ENCODE data around the gene GOLGA6L10.
A peak's percentile ranks its signal among the peaks of the same experiment; 100 is the strongest.
"Not testable (repeated sequence)": the region's sequence is repeated elsewhere in the genome, so short reads cannot be mapped to it uniquely, and the experiment has no call there.

GOLGA6L10 gene, protein sequence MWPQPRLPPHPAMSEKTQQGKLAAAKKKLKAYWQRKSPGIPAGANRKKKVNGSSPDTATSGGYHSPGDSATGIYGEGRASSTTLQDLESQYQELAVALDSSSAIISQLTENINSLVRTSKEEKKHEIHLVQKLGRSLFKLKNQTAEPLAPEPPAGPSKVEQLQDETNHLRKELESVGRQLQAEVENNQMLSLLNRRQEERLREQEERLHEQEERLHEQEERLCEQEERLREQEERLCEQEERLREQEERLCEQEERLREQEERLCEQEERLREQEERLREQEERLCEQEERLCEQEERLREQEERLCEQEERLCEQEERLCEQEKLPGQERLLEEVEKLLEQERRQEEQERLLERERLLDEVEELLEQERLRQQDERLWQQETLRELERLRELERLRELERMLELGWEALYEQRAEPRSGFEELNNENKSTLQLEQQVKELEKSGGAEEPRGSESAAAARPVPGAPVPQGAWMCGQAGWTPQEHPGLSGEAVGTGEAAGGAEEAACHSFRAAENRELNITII

GRCh38 chr15:82349375-82349774 lies at the start of gene GOLGA6L10:
Gene GOLGA6L10 (minus strand): TSS chr15:82349475. CDS start chr15:82349375, 100 bp downstream.
- DNase-seq, result not testable (repeated sequence)

DNA sequence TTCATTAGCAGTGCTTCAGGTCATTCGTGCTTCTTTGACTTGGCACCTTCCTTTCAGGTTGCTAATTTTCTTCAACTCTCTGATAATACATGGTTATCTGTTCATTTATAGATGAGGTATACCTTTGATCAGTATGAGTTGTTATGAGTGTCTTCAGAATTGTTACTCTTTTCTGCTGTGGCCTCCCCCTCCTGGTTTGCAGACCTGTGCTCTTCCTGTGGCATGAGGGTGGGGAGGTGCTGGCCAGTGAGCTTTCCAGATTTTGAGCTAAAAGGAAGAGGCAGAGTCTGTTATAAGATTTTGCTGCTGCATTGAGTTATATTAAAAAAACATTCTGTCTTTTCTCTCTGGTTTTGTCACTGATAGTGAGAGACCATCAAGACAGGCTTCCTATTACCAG lies 49.5 kb upstream of the GOLGA6L10 start:
- no peak for DNase-seq

DNA sequence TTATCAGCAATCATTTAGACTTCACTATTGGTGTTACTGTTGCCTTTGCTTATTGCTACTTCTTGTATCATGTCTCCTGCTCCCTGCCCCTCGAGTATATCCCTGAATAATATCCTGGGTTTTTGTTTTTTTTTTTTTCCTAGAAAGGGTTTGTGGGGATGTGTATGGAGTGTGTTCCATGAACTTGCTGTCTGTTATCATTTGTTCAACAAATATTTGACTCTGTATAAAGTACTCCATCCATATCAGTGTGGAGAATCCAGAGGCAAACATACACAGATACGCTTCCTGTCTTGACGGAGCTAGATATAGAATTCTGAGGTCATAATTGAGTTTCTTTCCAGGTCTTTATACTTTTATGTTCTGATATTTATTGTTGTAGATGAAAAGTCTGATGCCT lies 48.5 kb upstream of the GOLGA6L10 start:
- DNase-seq, result no peak

DNA sequence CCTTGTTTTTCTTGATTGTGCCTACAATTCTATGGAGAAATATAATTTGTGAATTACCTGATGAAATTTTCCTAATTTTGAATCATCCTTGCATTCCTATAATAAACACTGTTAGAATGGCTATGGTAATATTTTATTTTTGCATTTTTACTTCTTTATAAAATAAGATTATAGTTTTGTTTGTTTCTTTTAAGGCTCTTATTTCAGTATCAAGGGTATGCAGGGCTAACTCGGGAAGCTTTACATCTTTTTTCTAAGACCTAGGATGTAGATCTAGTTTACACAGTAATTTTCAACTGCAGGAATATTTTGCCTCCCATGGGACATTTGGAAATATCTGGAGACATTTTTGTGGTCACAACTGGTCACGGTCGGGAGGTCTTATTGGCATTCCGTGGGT lies 46.5 kb upstream of the GOLGA6L10 start:
- DNase-seq, result not testable (repeated sequence)

- DNase-seq, result no peak
Measured at GRCh38 chr15:82393671-82394070, 44.4 kb upstream of the GOLGA6L10 start.

- DNase-seq, result not testable (repeated sequence)
Measured at GRCh38 chr15:82392077-82392476, 42.8 kb upstream of the GOLGA6L10 start.

- not testable (repeated sequence) for DNase-seq
Measured at GRCh38 chr15:82390152-82390551, 40.9 kb upstream of the GOLGA6L10 start.

GRCh38 chr15:82387209-82387608 lies 37.9 kb upstream of the GOLGA6L10 start:
- not testable (repeated sequence) for DNase-seq

DNA sequence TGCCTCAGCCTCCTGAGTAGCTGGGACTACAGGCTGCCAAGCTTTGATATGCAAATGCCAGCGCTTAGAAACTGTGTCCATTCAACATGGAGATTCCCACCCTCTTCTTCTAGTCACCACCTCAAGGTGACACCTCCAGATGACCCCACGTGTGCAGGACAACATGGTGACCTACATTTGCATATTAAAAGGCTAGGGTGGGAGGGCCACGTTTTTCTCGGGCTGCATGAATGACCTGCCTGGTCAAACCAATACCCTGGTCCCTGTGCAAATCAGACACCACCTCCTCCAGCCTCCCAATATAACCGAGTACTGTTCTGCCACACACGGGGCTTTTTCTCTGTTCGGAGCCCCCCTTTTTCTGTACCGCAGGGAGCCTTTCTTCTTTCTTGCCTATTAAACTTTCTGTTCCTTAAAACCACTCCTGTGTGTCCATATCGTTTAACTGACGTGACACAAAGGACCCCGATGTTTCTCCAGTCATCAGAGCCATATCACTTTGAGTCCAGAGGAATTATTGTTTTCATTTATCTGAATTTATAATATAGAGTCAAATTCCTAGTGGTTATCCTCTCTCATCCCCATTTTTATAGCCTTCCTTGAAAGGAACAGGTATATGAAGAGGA lies 32.2 kb upstream of the GOLGA6L10 start:
- DNase-seq, result not testable (repeated sequence)

DNA sequence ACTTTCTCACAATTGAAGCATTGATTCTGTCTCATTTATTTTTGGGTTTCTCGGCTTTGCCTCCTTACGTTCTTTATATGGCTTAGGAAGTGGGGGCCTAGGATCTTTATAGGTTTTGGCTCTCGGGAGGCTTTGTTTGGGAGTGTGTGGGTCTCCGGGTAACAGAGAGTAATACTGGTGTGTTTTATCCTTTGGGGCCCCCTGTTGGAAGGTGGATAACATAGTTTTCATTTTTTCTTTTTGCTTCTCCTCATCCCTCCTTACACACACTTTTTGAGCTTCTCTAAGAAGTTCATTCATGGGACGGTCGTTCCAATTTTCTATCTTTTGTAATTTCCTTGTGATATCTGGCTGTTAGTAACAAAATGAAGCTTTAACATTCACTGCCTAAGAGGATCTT lies 30.3 kb upstream of the GOLGA6L10 start:
- not testable (repeated sequence) for DNase-seq

DNA sequence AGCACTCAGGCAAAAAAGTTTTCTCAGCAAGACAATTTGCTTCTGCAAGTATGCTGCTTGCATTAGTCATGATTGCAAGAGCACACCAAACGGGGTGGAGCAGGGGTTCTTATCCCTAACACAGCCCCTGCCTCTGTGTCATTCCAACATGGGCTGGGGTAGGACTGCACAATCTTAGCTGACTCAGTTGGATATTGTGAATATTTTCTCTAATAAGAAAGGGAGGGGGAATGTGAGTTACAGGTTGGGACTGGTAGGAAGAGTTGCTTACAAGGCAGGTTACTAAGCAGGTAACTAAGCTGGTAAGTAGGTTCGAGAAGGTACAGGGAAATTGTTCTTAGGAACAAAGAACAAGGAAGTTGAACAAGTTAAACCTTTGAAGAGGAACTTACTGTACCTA lies 24.4 kb upstream of the GOLGA6L10 start:
- not testable (repeated sequence) for DNase-seq

DNA sequence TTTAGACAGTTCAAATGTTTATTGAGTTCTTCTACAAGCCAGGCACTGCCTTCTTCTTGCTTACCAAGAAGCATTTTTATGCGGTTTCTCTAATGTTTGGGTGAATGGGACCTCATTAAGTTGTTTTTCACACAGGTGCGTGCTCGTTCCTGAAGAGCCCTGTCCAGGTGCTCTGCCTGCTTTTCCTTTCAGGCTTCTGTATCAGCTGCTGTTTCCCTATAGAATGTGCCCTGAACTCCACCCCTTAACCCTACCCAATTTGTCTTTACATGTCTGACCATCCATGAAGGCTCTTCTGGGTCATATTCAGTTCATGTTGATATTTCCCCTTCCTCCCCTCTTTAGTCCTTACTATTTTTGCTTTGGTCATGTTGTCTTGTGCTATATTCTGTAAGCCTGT lies 22.4 kb upstream of the GOLGA6L10 start:
- no peak for DNase-seq

GRCh38 chr15:82367790-82368189 lies 18.5 kb upstream of the GOLGA6L10 start:
- DNase-seq, result not testable (repeated sequence)

DNA sequence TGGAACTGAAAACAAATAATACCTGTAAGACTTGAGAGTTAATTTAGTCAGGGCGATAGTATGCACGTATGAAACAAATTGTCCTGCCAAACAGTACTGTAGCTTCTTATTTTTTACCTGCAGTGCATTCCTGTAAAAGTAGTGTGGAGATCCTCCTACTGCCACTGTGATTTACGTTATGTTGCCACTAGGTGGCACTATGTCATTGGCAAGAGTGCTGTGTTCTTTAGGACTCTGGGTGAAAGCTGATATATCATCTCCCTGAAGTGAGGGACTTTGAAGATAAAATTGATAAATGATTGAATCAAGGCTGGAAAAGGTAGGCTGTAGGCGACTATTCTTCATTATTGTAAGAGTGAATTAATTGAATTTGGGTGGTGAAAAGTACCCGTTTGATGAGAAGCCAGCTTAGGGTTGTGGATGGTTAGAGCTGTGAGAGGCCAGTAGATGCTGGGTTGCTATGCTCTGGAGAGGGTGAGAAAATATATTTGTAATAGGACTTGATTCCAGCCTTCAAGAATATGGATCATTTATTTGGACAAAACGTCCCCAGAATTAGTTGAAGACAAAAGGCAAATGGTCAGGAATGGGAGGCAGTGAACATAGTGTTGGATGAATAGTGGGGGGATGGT lies 16.5 kb upstream of the GOLGA6L10 start:
- DNase-seq, result peak; percentile 55 to 58

GRCh38 chr15:82364548-82364947 lies 15.3 kb upstream of the GOLGA6L10 start:
- not testable (repeated sequence) for DNase-seq

DNA sequence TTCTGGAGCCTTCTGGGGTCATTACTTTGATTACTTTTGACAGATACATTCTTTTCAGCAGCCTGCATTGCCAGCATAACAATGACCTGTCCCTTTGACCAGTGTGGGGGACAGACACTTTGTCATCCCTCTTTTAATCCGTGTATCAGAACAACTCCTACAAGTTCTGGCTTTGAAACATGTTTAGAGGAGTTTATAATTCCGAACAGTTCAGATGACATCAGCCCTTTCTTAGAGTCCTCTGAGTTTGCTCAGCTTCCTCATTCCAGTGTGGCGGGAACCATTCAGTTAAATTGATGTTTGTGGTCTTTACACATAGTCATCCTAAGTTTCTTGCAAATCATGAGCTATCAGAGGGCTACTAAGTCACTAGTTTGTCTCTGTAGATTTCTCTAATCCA lies 13.5 kb upstream of the GOLGA6L10 start:
- not testable (repeated sequence) for DNase-seq

DNA sequence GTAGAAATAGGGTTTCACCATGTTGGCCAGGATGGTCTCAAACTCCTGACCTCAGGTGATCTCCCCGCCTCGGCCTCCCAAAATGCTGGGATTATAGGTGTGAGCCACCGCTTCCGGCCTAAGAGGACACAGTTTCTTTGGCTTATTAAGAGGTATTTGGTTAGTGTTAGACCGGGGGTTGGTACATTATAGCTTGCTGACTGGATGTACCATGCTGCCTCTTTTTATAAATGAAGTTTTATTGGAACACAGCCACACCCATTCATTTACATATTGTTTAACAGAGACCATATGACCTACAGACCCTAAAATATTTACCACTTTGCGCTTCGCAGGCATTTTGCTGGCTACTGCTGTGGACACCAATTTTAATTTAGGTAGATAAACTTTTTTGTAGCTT lies 11.3 kb upstream of the GOLGA6L10 start:
- DNase-seq, result not testable (repeated sequence)

- DNase-seq, result not testable (repeated sequence)
Measured at GRCh38 chr15:82355055-82355454, 5.8 kb upstream of the GOLGA6L10 start.

DNA sequence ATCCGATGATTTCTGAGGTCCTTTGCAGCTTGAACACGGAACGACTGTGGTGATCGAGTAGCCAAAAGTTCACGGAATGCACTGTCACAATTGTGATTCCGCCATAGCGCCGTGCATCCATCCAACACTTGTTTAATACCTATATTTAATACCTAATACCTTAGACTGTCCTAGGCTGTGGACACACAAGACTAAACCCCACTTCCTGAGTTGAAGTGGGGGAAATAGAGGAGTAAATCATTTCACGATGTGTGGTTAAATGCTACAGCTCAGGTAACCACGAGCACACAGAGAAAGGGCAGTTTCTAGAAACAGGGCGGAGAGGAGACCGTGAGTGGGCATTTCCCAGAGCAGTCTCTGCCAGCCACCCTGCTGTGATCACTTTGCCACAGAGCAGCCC lies 5.3 kb upstream of the GOLGA6L10 start:
- DNase-seq, result not testable (repeated sequence)

- peak; percentile 34 to 47 for DNase-seq
Measured at GRCh38 chr15:82347645-82348044, 1.6 kb downstream of the GOLGA6L10 start.

DNA sequence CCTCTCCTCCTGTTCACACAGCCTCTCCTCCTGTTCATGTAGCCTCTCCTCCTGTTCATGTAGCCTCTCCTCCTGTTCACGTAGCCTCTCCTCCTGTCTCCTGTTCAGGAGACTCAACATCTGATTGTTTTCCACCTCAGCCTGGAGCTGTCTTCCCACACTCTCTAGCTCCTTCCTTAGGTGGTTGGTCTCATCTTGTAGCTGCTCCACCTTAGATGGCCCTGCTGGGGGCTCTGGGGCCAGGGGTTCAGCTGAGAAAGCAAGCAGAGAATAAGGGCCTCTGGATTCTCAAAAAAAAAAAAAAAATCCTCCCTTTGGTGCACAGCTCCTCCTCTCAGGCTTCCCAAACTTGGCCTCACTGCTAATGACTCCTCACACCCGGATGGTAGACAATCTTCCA lies 4.1 kb downstream of the GOLGA6L10 start:
- not testable (repeated sequence) for DNase-seq

DNA sequence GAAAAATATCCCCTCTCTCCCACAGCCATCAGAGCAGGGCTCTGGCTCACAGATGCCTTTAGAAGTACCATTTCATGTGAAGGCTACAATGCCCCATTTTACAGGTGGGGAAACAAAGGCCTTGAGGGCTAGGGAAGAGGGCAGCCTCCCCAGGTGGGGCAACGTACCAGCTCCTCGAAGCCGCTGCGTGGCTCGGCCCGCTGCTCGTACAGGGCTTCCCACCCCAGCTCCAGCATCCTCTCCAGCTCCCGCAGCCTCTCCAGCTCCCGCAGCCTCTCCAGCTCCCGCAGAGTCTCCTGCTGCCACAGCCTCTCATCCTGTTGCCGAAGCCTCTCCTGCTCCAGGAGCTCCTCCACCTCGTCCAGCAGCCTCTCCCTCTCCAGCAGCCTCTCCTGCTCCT lies 4.9 kb downstream of the GOLGA6L10 start:
- DNase-seq, result not testable (repeated sequence)

DNA sequence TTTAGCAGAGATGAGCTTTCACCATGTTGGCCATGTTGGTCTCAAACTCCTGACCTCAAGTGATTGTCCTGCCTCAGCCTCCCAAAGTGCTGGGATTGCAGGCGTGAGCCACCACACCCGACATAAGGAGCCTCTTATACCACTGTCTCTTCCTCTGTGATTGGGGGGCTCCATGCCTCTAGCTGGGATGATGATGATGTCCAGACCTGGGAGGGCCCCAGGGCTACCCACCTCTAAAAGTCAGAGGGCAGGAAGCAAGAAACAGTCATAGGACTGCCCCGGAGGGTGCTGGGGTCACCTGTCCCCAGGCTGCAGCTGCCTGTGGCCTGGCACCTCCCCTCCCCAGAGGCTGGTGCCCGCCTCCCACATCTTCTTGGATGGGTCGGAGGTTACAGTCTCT lies 5.4 kb downstream of the GOLGA6L10 start:
- not testable (repeated sequence) for DNase-seq
